ENCODE measurements around the gene RIPPLY2.

The RIPPLY2 gene

DNA sequence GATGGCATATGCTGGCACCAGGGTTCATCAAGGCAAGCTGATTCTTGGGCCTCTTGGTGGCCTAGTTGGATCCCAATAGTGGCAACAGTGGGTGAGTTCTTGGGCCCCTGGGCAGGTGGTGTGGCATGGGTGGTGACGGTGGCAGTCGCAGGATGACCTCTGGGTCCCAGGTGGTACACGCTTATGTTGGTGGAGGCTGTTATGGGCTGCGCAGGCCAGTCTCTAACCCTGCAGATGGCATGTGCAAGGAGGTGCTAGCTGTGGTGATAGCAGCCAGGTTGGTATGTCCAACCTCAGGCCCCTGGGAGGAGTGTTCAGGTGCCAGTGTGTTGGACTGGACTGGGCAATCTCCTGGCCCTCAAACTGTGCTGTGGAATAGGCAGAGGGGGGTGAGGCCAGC is 52.5 kb downstream of the RIPPLY2 start:
- DNase-seq (ENCODE audit: low read depth in 2 of 2) = no peak

Measured in stimulated activated CD4-positive, alpha-beta T cell treated with anti-CD3 and anti-CD28 coated beads, Interleukin-1b, Interleukin-23, amount 100 ng/mL, for 1 hour (primary cell).